COLO668 (cell line): ENCODE results near the gene KLHL6.

ENCODE experiments used
- DNase-seq: peaks from one replicate; lab custom pipeline; 2025; ENCODE audit not compliant: unreplicated experiment; lab: John Stamatoyannopoulos, UW

The KLHL6 gene

GRCh38 chr3:183508821-183509220 lies 46.7 kb downstream of the KLHL6 start:
- DNase-seq, result no peak

GRCh38 chr3:183507551-183507950 lies 48.0 kb downstream of the KLHL6 start:
- DNase-seq, result no peak

GRCh38 chr3:183506674-183507320 lies 48.7 kb downstream of the KLHL6 start:
- DNase-seq, result no peak

- DNase-seq, result no peak
Measured at GRCh38 chr3:183504597-183504996, 50.9 kb downstream of the KLHL6 start.

GRCh38 chr3:183503746-183504145 lies 51.8 kb downstream of the KLHL6 start:
- no peak for DNase-seq

GRCh38 chr3:183502237-183503181 lies 53.0 kb downstream of the KLHL6 start:
- DNase-seq, result no peak

- no peak for DNase-seq
Measured at GRCh38 chr3:183500981-183501704, 54.4 kb downstream of the KLHL6 start.

GRCh38 chr3:183500319-183500718 lies 55.2 kb downstream of the KLHL6 start:
- DNase-seq, result no peak

- DNase-seq, result no peak
Measured at GRCh38 chr3:183498634-183499033, 56.9 kb downstream of the KLHL6 start.

- DNase-seq, result no peak
Measured at GRCh38 chr3:183497313-183497712, 58.2 kb downstream of the KLHL6 start.

- no peak for DNase-seq
Measured at GRCh38 chr3:183496311-183496710, 59.2 kb downstream of the KLHL6 start.

GRCh38 chr3:183494341-183494740 lies 61.2 kb downstream of the KLHL6 start:
- DNase-seq, result no peak

GRCh38 chr3:183493296-183494045 lies 62.0 kb downstream of the KLHL6 start:
- no peak for DNase-seq

- DNase-seq, result no peak
Measured at GRCh38 chr3:183492849-183493179, 62.7 kb downstream of the KLHL6 start.

- DNase-seq, result no peak
Measured at GRCh38 chr3:183491923-183492848, 63.3 kb downstream of the KLHL6 start.

GRCh38 chr3:183491109-183491922 lies 64.2 kb downstream of the KLHL6 start:
- DNase-seq, result no peak

- DNase-seq, result no peak
Measured at GRCh38 chr3:183490653-183491052, 64.9 kb downstream of the KLHL6 start.

- DNase-seq, result no peak
Measured at GRCh38 chr3:183490211-183490601, 65.3 kb downstream of the KLHL6 start.
